Breast epithelium (tissue), 3 donors: Measurements from ENCODE around the gene CST6.

Experiments used
- POLR2A ChIP-seq: fragments of 450-650 bp; IDR thresholded peaks from one replicate; pipeline ENCODE4 v1.6.1; 2016; ENCODE audit warnings: antibody characterized with exemption, mild to moderate bottlenecking, moderate library complexity
- TF ChIP-seq, protein P1 (sequence below), 3 donors: fragments of 450-650 bp; IDR thresholded peaks; one replicate each; pipeline ENCODE4 v1.5.1; 2016 to 2017; ENCODE audit warnings: antibody characterized with exemption in 3 of 3, mild to moderate bottlenecking in 3 of 3, moderate library complexity in 3 of 3

DNA sequence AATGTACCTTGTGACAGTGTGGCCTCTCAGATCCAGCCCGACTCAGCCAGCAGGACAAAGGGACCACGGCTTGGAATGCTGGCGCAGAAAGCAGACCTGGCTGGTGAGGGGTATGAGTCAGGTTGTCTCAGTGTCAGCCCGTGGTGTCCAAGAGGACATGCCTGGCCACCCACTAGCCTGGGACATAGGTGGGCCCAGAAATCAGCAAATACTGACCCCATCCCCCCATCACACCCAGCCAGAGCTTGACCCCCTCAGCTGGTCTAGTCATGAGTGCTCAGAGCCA, 5.0 kb upstream of the CST6 start:
- TF ChIP-seq, protein P1, sequence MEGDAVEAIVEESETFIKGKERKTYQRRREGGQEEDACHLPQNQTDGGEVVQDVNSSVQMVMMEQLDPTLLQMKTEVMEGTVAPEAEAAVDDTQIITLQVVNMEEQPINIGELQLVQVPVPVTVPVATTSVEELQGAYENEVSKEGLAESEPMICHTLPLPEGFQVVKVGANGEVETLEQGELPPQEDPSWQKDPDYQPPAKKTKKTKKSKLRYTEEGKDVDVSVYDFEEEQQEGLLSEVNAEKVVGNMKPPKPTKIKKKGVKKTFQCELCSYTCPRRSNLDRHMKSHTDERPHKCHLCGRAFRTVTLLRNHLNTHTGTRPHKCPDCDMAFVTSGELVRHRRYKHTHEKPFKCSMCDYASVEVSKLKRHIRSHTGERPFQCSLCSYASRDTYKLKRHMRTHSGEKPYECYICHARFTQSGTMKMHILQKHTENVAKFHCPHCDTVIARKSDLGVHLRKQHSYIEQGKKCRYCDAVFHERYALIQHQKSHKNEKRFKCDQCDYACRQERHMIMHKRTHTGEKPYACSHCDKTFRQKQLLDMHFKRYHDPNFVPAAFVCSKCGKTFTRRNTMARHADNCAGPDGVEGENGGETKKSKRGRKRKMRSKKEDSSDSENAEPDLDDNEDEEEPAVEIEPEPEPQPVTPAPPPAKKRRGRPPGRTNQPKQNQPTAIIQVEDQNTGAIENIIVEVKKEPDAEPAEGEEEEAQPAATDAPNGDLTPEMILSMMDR (IDR thresholded peaks at IDR 0.05) = no peak
- no peak for TF ChIP-seq POLR2A
